ENCODE measurements around the gene CLPTM1.

CLPTM1 gene

DNA sequence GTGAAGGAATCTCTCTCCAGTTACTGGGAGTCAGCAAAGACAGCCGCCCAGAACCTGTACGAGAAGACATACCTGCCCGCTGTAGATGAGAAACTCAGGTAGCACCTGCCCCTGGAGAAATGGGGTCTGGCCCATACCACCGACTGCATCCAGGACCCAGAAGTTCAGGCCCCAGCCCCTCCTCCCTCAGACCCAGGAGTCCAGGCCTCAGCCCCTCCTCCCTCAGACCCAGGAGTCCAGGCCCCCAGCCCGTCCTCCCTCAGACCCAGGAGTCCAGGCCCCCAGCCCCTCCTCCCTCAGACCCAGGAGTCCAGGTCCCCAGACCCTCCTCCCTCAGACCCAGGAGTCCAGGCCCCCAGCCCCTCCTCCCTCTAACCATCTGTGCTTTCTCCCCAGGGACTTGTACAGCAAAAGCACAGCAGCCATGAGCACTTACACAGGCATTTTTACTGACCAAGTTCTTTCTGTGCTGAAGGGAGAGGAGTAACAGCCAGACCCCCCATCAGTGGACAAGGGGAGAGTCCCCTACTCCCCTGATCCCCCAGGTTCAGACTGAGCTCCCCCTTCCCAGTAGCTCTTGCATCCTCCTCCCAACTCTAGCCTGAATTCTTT is 6.3 kb upstream of the CLPTM1 start:
- TF ChIP-seq, protein P1, sequence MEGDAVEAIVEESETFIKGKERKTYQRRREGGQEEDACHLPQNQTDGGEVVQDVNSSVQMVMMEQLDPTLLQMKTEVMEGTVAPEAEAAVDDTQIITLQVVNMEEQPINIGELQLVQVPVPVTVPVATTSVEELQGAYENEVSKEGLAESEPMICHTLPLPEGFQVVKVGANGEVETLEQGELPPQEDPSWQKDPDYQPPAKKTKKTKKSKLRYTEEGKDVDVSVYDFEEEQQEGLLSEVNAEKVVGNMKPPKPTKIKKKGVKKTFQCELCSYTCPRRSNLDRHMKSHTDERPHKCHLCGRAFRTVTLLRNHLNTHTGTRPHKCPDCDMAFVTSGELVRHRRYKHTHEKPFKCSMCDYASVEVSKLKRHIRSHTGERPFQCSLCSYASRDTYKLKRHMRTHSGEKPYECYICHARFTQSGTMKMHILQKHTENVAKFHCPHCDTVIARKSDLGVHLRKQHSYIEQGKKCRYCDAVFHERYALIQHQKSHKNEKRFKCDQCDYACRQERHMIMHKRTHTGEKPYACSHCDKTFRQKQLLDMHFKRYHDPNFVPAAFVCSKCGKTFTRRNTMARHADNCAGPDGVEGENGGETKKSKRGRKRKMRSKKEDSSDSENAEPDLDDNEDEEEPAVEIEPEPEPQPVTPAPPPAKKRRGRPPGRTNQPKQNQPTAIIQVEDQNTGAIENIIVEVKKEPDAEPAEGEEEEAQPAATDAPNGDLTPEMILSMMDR (IDR thresholded peaks at IDR 0.05; ENCODE audit: insufficient read depth, low read depth, low read length, missing control alignments), result no peak
- no peak overlapping the region for H3K4me3 ChIP-seq (ENCODE audit: low read depth, low read length)
- no peak for DNase-seq (ENCODE audit: low read depth)

DNA sequence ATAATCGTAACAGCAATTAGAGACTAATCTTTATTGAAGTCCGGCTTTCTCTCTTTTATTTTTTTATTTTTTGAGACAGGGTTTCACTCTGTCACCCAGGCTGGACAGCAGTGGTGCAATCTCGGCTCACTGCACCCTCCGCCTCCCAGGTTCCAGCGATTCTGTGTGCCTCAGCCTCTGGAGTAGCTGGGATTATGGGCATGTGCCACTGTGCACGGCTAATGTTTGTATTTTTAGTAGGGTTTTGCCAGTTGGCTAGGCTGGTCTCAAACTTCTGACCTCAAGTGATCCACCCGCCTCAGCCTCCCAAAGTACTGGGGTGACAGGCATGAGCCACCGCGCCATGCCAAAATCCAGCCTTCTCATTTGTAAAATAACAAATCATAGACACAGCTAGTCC is 5.6 kb upstream of the CLPTM1 start:
- TF ChIP-seq, protein P1 (IDR thresholded peaks at IDR 0.05; ENCODE audit: insufficient read depth, low read depth, low read length, missing control alignments), result no peak
- no peak overlapping the region for H3K4me3 ChIP-seq (ENCODE audit: low read depth, low read length)
- no peak for DNase-seq (ENCODE audit: low read depth)

DNA sequence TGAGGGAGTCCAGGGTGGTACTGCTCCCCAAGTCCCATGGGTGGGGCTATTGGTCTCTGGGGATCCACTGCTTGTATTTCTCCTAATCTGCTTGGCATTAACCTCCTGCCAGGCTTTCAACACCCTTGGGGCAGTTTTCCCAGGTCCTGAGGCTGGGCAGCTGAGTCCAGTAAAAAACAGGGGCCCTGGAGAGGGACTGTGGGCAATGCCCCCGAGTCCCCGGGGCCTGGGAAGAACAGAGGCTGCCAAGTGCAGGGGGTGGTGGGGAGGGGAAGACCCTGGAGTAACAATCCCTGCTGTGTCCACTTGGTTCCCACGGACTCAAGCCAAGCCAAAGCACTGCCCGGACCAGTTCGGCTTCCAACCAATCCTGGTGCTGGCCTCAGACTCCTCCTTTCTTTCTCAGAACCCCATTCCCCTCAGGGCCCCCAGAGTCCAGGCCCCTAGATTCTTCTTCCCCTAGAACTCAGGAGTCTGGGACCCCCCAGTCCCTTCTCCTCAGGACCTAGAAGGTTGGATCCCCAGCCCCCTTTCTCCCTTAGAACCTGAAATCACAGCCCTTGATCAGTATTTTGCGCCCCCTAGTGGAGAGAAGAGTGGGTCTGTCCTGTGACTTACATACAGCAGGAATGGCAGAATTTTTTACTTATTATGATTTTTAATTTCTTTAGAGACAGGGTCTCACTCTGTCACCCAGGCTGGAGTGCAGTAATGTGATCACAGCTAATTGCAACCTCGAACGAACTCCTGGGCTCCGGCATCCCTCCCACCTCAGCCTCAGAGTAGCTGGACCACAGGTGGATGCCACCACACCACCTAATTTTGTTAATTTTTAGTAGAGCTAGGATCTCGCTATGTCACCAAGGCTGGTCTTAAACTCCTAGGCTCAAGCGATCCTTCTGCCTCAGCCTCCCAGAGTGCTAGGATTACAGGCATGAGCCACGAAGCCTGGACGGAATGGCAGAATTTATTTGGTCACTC is 3.7 kb upstream of the CLPTM1 start:
- peak; percentile 85 for DNase-seq (ENCODE audit: low read depth)
- no peak overlapping the region for H3K4me3 ChIP-seq (ENCODE audit: low read depth, low read length)
- TF ChIP-seq, protein P1 (IDR thresholded peaks at IDR 0.05; ENCODE audit: insufficient read depth, low read depth, low read length, missing control alignments), result peak; percentile 83

DNA sequence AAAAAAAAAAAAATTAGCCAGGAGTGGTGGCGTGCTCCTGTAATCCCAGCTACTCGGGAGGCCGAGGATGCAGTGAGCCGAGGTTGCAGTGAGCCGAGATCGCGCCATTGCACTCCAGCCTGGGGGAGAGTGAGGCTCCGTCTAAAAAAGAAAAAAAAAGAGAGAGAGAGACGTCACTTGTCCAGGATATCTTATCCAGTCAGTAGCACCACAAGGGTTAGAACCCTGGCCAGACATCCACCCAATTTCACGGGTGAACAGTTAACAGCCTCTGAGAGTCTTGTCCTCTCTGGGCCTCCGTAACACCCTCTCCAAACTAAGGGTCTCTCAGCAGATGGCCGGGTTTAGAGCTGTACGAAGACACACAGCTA is 917 bp upstream of the CLPTM1 start:
- peak overlapping the region; percentile 79 for H3K4me3 ChIP-seq (ENCODE audit: low read depth, low read length)
- DNase-seq (ENCODE audit: low read depth), result no peak
- TF ChIP-seq, protein P1 (IDR thresholded peaks at IDR 0.05; ENCODE audit: insufficient read depth, low read depth, low read length, missing control alignments), result no peak

DNA sequence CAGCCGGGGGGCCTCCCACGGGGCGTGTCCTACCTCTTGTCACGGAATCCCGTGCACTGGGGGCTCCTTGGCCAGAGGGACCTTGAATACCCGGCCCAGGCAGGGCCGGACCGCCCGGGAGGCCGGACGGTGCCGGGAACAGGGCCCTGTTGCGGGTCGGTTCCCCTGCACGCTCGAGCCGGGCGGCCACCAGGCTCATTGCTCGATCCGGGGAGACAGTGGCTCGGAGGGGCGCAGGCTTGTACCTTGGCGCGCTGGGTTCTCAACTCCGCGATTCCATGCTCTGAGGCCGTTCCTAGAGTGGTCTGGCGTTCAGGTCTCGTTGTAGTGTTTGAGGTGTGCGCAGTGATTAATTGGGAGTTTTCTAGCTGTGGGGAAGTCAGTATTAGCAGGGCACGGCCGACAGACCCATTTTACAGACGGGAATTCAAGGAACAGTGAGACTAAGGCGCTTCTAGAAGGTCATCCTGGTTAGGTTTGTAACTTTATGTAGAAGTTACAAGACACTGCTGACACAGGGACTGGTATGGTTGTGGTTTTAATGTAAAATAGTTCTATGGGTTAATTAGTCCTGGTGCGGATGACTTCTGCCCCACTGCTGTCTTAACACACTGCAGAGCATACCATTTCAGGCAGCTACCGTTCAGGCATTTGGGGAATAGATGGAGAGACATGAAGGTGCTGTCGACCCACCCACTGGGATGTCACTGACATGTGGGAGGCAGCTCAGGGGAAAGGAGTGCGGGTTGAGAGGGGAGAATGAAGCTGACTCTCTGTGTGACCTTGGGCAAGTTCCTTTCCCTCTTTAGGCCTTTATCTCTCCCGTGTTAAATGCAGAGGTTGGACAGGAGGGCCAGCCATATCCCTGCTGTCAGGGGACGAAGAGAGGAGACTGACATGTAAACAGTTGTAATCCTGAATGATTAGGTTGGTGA is 592 bp downstream of the CLPTM1 start:
- peak overlapping the region; percentile 75 for H3K4me3 ChIP-seq (ENCODE audit: low read depth, low read length)
- TF ChIP-seq, protein P1 (IDR thresholded peaks at IDR 0.05; ENCODE audit: insufficient read depth, low read depth, low read length, missing control alignments), result no peak

DNA sequence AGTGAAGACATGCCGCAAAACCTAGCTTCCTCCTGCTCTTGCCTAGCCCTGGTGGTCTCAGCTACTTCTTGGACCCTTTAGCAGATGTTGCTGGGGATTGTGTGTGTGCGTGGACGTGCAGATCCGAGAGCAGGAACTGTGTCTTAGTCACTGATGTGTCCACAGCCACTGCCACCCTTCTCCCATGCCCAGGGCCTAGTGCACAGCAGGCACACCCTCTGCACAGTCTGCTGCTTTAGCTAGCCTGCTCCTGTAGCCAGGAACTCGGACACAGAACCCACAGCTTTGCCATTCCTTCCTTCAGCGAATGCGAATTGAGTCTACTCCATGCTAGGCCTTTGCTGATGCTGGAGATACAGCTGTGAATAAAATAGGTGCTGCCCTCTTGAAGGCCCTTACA is 2.3 kb downstream of the CLPTM1 start:
- no peak overlapping the region for H3K4me3 ChIP-seq (ENCODE audit: low read depth, low read length)
- no peak for DNase-seq (ENCODE audit: low read depth)
- TF ChIP-seq, protein P1 (IDR thresholded peaks at IDR 0.05; ENCODE audit: insufficient read depth, low read depth, low read length, missing control alignments), result no peak

More for the DNA sequence above, 592 bp downstream of the CLPTM1 start:
- DNase-seq (ENCODE audit: low read depth), result no peak

Measured in GM12865 (cell line).